Measurements from ENCODE around the gene XRCC1.

GRCh38 chr19:43606569-43607229, 31.4 kb upstream of the XRCC1 start:
- no peak for TF ChIP-seq CTCF (IDR thresholded peaks at IDR 0.05)
- TF ChIP-seq POLR2A (IDR thresholded peaks at IDR 0.05), result no peak

All from heart left ventricle (tissue), 13 donors.